HK-2 (cell line): ENCODE data around the gene TMOD1.

Experiments used
- DNase-seq: peaks from one replicate; pipeline ENCODE4 v3.0.0-alpha.2; 2018; ENCODE audit not compliant: unreplicated experiment

TMOD1 gene

DNA sequence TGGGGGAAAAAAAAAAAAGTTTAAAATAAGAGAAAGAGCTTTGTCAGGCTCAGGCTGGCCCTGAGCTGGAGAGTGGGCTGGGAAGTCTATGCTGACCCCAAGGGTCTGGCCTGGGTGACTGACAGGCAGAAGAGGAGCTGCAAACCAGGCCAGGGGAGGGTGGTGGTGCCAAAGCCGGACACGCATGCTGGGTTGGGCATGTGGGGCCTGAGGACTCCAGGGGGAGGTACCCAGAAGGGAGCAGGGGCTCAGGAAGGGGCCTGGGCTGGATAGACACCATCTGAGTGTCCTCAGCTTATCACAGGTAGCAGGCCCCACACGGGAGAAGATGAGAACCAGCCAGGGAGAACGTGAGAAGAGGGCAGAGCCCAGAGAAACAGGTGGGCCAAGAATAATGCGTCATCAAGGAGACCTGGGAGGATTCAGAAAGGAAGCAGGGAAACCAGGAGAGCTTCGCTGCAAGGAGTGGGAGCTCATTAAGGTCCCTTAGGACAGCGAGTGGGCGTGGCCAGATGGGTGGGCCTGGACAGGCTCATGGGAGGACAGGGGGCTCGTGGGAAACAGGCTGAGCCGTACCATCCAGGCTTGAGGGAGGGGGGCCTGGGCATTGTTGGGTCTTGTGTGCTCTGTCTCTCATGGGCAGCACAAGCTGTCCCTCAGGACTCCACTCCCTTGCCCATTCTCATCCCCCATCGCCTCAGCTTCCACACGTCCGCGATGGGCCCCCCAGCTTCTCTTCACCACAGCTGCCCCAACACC is 16.0 kb downstream of the TMOD1 start:
- no peak for DNase-seq

DNA sequence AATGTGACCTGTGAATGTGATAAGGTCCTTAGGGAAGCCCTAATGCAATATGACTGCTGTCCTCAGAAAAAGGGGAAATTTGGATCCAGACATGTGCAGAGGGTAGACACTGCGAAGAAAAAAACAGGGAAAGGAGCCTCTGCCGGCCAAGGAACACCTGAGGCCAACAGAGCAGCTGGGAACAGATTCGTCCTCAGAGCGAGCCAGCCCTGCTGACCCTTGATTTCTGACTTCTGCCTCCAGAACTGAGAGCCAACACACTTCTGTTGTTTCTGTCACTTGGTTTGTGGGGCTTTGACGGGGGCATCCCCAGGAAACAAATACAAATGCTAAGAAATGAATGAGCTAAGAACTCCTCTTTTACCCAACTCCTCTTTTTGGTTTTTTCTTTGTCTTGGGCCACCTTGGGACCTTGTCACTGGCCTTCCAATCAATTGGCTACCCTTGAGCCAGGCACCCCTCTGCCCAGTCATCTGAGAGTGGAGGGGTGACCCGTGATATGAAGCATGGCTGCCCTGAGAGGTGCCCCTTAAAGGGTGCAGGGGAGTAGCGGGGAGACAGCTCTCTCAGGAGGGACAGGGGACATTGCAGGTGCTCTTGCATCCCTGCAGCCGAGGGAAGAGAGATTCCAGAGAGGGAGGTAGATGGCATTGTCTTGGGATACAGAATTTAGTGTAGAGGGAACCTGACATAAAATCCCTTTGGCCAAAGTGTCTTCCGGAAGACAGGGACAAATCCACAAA is 16.9 kb downstream of the TMOD1 start:
- no peak for DNase-seq

DNA sequence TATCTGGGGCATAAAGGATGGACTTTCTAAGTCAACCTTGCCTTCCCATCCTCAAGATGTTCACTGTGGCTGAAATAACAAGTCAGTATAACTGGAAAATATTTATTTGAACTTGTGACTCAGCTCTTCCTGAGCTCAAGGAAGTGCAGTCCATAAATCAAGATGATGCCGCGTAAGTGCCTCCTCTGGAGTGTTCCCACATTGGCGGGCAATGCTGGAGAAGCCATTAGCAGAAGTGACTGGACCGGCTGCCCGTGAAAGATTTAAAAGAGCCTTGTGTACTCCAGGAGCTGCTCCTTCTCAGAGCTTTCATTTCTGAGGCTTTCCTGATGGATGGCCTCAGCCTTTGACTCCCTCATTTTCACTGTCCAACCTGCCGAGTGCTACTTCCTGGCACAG is 17.4 kb downstream of the TMOD1 start:
- peak; percentile 48 for DNase-seq

DNA sequence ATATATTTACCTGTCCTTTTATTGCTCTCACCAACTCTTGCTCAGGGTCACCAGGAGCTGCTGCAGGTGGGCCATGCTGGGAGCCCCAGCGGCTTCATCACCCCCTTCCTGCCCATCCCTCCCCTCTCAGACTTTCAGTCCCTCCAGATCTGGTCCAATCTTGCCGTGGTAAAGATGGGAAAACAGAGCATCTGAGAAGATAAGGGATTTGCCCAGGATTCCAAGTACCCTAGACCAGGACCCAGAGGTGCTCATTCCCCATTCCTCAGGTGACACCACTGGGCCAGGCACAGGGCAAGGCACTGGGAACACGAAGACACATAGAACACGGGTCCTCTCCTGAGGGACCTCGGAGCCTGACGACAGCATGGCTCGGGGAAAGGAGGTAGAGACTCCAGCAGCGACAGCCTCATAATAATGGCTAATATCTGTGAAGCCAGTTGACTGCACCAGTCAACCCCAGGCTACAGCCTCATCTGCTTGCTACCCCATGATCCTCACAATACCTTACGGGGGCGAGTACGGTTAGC is 18.0 kb downstream of the TMOD1 start:
- no peak for DNase-seq

DNA sequence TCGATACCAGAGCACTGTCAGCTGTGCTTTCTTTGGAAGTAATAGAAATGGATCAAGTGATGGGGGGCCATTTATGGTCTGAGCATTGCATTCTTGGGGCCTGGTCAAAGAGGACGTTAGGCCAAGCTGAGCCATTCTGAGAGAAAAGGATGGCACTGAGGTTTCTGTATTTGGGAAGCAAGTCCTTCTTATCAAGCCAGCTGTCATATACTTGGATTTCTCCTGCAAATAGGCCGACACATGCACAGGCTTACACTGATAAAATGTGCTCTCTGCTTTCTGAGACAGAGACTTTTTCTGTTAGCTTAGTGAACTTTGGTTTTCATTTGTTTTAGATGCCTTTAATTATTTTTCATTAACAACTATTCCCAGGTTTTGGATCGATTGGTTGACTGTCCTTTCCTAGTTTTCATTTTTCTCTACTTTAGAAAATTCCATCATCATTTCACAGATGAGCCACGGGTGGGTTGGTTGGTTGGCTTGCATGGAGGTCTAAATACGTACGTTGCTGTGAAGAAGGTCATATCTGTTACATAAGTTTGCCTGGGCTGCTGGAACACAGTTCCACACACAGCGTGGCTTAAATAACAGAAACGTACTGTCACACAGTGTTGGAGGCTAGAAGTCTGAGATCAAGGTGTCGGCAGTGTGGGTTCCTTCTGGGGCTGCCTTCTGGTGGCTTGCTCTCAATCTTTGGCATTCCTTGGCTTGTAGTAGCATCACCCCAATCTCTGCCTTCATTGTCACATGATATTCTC is 20.3 kb downstream of the TMOD1 start:
- DNase-seq, result no peak

DNA sequence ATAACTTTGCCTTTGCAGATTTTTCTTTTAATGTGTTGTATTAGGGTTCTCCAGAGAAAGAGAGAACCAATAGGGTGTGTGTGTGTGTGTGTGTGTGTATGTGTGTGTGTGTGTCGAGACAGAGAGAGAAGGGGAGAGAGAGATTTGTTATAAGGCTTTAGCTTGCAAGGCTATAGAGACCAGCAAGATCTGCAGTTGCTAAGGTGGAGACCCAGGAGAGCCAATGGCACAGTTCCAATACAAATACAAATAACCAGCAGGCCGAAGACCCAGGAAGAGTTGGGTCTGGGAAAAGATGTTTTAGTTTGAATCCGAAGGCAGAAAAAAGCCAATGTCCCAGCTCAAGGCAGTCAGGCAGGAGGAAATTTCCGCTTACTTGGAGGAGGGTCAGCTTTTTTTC is 23.0 kb downstream of the TMOD1 start:
- no peak for DNase-seq

DNA sequence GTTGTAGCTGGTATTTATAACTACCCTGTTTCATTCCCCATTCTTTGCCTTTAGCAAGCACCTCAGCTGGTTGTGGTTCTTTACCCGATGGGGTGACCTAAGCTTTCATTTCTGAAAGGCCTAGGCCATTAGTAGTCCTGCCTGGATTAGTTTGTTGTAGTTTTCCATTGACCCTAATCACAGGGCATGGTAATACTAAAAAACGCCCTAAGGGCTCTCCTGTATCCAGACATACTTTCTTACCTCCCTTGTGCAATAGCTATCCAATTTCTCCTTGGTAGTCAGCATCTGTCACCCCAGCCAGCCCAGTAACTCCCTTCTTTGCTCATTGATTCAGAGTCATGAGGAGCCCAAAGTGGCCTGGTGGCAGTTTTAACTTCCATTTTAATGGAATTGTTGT is 24.0 kb downstream of the TMOD1 start:
- DNase-seq, result no peak

DNA sequence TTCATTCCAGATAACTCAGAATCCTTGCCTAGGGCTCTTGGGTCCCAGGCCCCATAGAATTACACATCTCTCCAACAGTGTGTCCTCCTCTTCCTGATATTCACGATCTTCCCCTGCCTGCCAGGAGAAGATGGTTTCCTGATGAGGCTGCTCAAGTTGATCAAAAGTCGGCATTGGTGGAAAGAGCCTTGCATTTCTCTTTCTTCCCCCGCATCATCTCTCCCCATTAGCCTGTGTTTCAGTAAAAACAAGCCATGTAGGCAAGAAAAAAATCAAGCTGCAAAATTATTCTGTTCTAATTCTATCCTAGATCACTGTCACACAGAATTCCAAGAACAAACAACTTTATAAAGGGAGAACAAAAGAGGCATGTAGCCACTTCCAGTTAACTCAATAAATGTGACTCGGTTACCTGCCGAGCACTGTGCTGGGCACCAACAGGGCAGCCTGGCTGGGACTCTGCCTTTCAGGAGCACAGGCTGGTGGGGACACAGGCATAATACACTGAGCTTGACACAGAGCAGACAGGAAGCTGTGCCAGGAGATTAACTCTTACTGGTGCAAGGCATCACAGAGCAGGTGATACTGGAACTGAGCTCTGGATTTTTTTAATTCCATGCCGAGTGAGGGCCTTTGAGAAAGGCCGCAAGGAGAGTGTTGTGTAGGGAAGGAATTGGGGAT is 25.6 kb downstream of the TMOD1 start:
- DNase-seq, result no peak

DNA sequence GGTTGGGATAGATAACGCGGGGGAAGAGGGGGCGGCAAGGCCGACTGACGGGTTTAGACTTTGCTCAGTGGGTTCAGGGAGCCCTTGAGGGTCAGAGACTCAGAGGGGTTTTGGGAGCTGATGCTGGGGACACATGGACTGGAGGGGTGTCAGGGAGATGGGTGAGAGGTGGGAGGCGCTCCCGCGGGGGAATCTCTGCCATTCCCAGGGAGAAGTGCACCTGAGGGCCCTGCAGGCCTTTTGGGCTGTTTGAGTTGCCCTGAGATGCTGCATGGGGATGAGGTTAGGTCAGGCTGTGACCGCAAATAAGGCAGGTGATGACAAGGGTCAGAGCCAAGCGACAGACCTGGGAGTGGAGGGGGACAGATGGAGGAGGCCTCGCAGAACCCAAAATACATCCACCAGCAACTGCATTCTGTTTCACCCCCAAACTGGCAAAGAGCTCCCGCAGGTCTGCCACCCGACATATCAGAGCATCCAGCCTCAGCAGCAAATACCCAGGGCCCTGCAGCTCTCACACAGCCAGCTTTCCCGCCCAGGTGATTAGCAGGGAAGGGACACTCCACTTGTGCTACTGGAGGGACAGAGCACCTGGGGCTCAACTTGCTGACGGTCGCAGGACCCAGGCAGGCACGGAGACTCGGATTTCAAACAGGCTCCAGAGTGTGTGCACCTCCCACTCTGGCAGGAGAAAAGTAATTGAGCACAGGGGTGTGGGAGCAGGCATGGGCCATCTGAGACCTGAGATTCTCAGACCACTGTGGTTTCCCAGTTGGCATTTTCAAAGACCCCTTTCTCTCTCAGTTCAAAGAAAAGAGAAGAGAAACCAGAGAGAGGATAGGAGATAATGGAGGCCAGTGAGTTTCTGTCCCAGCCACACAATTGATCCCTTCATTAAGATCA is 26.4 kb downstream of the TMOD1 start:
- no peak for DNase-seq

DNA sequence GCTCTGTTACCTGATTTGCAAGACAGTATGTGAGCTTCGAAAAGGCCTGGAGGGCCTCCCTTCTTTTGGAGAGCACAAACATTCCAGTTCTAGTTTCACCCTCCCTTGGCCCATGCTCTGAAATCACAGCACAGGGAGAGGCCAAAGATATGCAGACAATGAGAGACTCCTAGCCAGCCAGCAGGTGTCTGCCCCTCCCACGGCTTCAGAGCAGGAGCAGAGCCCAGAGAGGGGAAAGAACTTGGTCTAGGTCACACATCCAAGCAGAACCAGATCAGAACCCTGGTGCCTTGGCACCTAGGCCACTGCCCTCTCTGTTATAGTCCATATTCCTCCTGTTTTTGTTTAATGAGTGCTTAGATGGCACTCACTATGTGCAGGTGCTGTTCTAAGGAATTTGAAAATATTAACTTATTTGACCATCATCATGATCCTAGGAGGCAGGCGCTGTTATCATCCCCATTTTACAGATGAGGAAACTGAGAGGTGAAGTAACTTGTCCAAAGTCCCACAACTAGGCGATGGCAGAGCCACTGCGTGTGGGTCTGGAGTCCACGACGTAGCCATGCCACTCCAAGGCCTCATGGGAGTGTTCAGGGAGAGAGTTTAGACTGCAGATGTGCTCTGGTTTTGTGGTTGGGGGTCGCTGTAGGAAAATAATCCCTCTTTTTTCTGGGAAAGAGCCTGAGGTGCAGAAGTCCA is 27.2 kb downstream of the TMOD1 start:
- no peak for DNase-seq

DNA sequence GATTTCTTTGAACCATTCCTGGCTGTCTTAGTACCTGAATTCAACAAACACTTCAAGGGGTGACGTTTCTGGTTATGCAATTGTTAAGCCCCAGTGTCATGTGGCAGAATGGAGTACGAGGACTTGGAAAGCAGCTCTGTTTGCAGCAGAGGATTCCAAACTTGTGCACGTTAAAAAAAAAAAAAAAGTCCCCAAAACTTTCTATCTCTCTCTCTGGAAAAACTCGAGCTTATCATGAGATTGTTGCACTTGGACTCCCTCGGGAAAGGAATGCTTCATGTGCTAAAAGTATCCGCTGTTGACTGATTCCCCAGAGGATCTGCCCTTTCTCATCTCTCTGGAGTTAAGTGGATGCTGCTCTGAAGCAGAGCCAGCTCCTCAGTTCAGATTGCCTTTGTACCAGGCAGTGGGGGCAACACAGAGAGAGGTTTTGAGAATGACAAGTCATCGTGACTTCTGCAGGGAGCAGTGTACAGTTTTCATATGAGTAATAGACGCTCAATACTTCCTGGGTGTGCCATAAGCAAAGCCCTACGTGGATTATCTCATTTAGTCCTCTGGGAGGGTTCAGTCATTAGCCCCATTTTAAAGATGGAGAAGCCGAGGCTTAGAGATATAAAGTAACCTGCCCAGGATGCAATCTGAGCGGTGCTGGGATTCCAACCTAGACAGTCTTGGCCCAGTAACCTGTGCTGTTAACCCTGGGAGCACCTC is 28.1 kb downstream of the TMOD1 start:
- DNase-seq, result no peak

DNA sequence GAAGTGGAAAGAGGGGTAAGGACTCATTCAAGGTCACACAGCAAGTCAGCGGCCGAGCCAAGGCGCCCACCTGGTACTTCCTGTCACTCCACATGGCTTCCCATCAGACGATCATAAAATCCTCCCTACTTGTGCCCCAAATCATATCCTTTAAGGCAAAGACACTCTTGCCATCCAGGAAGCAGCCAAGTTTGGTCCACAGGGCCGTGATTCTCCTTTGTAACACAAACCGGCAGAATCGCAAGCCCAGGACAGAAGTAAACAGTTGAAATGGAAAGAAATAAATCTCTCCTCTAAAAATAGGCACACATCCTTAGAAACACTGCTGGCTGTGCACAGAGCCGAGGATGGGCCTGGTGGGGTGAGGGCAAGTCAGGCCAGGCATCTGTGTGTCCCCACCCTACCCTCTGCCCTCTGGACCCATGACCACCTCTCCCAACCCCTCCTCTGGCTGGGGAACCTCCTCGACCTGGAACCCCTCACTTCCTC is 30.5 kb downstream of the TMOD1 start:
- DNase-seq, result no peak

DNA sequence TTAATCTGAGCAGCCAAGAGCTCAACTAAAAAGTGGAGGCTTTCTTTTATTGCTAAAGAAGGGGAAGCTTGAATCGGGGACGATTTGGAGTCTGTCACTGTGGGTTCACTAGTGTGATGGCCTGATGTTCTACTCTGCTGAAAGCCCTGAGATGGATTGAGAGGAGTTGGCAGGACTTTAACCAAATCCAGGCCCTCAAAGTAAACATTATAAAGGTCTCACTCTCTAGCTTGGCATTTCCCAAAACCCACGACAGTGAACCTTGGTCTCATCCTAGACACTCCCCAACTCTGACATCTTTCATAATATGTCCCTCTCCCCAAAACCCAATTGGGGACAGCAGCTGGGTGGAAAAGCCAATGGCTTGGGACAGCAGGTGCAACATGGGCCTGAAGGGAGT is 32.7 kb downstream of the TMOD1 start:
- DNase-seq, result no peak

DNA sequence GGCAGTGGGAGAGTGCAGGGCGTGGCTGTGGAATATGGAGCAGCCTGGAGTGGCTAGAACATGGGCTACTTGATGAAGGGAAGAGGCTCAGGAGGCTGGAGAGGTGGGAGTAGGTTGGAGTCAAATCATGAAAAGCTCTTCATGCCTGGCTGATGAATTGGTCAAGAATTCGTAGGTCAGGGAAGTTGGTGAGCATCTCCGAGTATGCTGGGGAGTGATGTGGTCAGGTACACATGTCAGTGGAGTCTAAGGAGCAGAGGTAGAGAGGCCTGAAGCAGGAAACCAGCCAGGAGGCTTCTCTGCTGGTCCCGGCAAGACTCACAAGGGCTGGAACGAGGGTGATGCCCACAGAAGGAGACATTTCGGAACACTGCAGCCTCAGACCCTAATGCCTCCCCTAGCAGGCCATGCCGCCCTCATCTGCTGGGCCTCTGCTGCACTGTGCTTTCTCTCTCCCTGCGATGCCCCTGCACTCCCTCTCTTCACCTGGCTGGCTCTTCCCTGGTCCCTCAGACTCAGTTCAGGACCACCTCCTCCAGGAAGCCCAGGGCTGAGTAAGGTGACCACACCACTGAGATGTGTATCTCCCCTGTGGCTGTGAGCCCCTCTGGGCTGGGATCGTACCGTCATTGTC is 33.6 kb downstream of the TMOD1 start:
- DNase-seq, result no peak

DNA sequence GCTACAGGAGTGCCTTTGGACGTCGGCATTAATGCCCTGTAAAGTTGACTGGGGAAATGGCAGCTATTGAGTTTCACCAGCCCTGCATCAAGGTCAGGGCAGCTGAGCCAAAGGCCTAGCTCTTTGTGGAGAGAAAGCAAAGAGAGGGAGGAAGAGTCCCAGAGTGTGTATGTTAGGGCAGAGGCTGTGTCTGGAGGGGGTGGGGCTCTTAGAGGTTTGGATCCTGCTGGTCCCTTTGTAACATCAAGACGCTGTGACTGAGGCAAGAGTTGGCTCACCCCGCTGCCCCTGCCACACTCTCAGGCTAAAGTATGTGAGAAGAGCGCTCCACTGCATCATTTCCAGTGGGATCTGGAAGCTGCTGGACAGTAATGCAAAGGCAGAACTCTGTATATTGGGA is 34.3 kb downstream of the TMOD1 start:
- DNase-seq, result no peak

DNA sequence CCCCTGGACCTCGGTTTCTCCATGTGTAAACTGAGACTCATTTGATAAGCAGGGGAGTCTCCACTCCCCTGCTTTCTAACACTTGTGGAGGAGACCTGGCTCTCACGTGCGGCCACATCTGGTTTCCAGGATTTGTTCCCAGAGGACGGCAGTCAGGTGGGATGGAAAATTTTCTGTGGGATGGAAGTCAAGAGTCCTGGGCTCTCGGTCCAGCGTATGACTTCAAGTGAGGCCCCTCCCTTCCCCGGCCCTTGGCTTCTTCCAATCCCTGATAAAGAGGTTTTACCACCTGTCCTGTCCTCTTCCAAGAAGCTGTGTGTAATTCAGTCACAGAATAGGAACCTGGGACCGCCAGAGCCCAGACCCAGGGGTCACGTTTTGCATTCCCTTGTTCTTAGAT is 35.0 kb downstream of the TMOD1 start:
- no peak for DNase-seq

DNA sequence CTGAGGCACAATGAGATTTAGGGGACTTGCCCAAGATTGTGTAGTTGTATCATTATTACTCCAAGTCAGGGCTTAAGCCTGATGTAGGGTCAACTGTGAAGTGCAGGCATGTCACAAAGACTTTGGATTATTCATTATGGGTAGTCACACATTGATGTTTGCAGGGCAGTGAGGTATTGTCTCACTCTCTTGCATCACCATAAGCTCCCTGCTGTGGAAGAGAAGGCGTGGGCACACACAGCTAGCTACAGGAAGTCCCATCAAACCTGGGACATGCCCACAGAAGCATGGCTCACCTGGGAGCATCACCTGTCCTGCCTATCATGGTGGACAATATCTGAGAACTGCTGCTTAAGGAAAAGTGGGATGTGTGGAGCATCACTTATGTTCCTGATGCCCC is 42.1 kb downstream of the TMOD1 start:
- DNase-seq, result no peak

DNA sequence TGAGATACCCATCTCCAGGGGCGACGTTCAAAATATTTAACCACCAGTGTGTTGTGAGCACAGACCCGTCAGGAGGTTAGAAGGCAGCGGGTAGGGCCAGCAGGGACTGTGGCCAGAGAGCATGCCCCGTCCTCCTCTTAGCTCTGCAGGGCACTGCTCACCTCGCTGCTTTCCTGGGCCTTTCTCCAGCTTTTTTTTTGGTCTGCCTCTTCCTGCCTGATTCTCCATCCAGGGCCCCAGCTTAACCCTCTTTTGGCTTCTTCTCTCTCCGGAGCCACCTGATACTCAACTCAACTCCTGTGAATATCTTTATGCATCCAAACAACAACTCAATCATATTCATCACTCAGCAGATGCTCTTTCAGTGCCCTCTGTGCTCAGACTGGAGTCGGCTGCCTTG is 44.0 kb downstream of the TMOD1 start:
- no peak for DNase-seq
